DND-41 (cell line): ENCODE measurements around the gene RELN.

Experiments
- CTCF ChIP-seq: IDR thresholded peaks from 2 replicates; pipeline ENCODE4 v1.5.1; 2012; ENCODE audit warnings: borderline replicate concordance, low read length, moderate library complexity, mild to moderate bottlenecking; ENCODE audit not compliant: poor library complexity, severe bottlenecking; ENCODE audit errors: extremely low read depth
- EZH2 ChIP-seq: IDR thresholded peaks from 3 replicates; pipeline ENCODE4 v1.6.1; 2012; ENCODE audit warnings: borderline replicate concordance, low read depth, mild to moderate bottlenecking, moderate library complexity, low read length, inconsistent platforms; ENCODE audit not compliant: severe bottlenecking

GRCh38 chr7:104005197-104005596 lies 15.7 kb upstream of the RELN start:
- TF ChIP-seq CTCF = no peak
- no peak for TF ChIP-seq EZH2
